Large intestine (tissue), 12 donors: ENCODE results near the gene EHD1. TPM values are rescaled to one million over a fixed set of nuclear protein-coding genes. Genes with fewer than 3 reads are reported as not detected.

ENCODE experiments used
- DNase-seq, 2 donors: peaks; one replicate each; pipeline versions ENCODE4 v3.0.0 to v3.0.0-alpha.2; 2013
- H3K27ac ChIP-seq: one replicate; pipeline ENCODE4 v1.5.1; 2013; ENCODE audit warnings: low read length
- H3K27me3 ChIP-seq: 2 replicates; pipeline ENCODE4 v1.6.1; 2013; ENCODE audit warnings: low read length; ENCODE audit not compliant: control insufficient read depth, insufficient read depth
- H3K36me3 ChIP-seq: 2 replicates; pipeline ENCODE4 v1.6.1; 2013; ENCODE audit warnings: low read length; ENCODE audit not compliant: control insufficient read depth, insufficient read depth
- H3K4me1 ChIP-seq: one replicate; pipeline ENCODE4 v1.6.1; 2013; ENCODE audit warnings: low read length; ENCODE audit not compliant: control insufficient read depth, insufficient read depth
- H3K4me3 ChIP-seq: one replicate; pipeline ENCODE4 v1.5.1; 2013; ENCODE audit warnings: low read length
- H3K9me3 ChIP-seq: one replicate; pipeline ENCODE4 v1.6.1; 2013; ENCODE audit warnings: mild to moderate bottlenecking, low read depth, low read length, moderate library complexity; ENCODE audit not compliant: control insufficient read depth
- WGBS: methylation state at CpG from one replicate; pipeline ENCODE4 v1.1.5; 2013; ENCODE audit warnings: low lambda C conversion rate; ENCODE audit not compliant: insufficient coverage; 5-methylcytosine and 5-hydroxymethylcytosine counted together
- long read RNA-seq, 11 donors: transcript quantifications; one replicate each; lab custom pipeline, GENCODE V29; 2026
- polyA plus RNA-seq: library from polyadenylated mRNA; unstranded; fragments of 120-200 nt; gene quantifications from one replicate; pipeline ENCODE4 v1.2.1, GENCODE V29; 2013

EHD1 gene
- polyA plus RNA-seq, result 94.8 TPM
- long read RNA-seq, donor 1, full-length matches to known transcripts, result 9 of 9 reads
- long read RNA-seq, donor 1, partial matches to known transcripts, result 0 of 9 reads
- long read RNA-seq, donor 1, other reads (novel, unspliced or antisense), result 0 of 9 reads
- long read RNA-seq, donor 2, full-length matches to known transcripts, result 19 of 25 reads
- long read RNA-seq, donor 2, partial matches to known transcripts, result 6 of 25 reads
- long read RNA-seq, donor 2, other reads (novel, unspliced or antisense), result 0 of 25 reads
- long read RNA-seq, donor 3, result 0 reads
- long read RNA-seq, donor 4, full-length matches to known transcripts, result 2 of 2 reads
- long read RNA-seq, donor 4, partial matches to known transcripts, result 0 of 2 reads
- long read RNA-seq, donor 4, other reads (novel, unspliced or antisense), result 0 of 2 reads
- long read RNA-seq, donor 5, full-length matches to known transcripts, result 8 of 8 reads
- long read RNA-seq, donor 5, partial matches to known transcripts, result 0 of 8 reads
- long read RNA-seq, donor 5, other reads (novel, unspliced or antisense), result 0 of 8 reads
- long read RNA-seq, donor 6, full-length matches to known transcripts, result 14 of 14 reads
- long read RNA-seq, donor 6, partial matches to known transcripts, result 0 of 14 reads
- long read RNA-seq, donor 6, other reads (novel, unspliced or antisense), result 0 of 14 reads
- long read RNA-seq, donor 7, full-length matches to known transcripts, result 11 of 11 reads
- long read RNA-seq, donor 7, partial matches to known transcripts, result 0 of 11 reads
- long read RNA-seq, donor 7, other reads (novel, unspliced or antisense), result 0 of 11 reads
- long read RNA-seq, donor 8, full-length matches to known transcripts, result 22 of 22 reads
- long read RNA-seq, donor 8, partial matches to known transcripts, result 0 of 22 reads
- long read RNA-seq, donor 8, other reads (novel, unspliced or antisense), result 0 of 22 reads
- long read RNA-seq, donor 9, full-length matches to known transcripts, result 13 of 13 reads
- long read RNA-seq, donor 9, partial matches to known transcripts, result 0 of 13 reads
- long read RNA-seq, donor 9, other reads (novel, unspliced or antisense), result 0 of 13 reads
- long read RNA-seq, donor 10, full-length matches to known transcripts, result 16 of 16 reads
- long read RNA-seq, donor 10, partial matches to known transcripts, result 0 of 16 reads
- long read RNA-seq, donor 10, other reads (novel, unspliced or antisense), result 0 of 16 reads
- long read RNA-seq, donor 11, full-length matches to known transcripts, result 12 of 17 reads
- long read RNA-seq, donor 11, partial matches to known transcripts, result 5 of 17 reads
- long read RNA-seq, donor 11, other reads (novel, unspliced or antisense), result 0 of 17 reads

DNA sequence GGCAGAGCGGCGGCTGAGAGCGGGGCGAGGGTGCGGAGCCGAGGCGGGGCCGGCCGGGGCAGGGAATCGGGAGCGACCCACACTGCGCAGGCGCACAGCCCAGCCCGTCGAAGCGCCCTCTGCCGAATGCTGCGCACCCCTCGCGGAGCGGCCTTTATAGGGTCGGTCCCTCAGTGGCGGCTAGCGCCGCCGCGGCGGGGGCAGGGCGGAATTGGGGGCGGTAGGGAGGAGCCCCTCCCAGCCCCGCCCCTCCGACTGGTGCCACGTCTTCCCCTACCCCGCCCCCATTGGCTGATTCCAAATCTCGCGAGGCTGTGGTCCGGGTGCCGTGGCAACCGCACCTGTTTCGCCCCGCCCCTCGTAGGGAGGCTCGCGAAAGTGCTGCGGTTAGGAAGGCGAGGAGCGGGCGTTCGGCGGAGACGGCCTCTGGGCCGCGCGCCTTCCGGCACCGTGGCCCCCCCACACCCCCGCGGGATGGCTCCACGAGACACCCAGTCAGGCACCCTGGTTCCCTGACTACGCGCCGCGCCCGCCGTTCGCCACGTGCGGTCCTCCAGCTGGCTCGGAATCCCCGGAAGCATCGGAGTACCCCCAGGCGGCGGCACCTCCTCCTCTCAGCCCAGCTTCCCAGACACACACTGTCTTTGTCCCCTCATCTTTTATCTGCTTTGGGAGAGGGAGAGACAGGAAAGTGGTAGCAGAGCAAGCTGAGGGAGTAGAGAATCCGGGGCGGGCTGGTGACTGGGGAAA is at the start of gene EHD1:
EHD1 (minus strand) TSS at position 128 of the 750 bp plus-strand sequence. CDS start 157 bp downstream, outside the sequence.
- Histone ChIP-seq H3K27me3 (no peaks in the 10 kb centered on the region), H3K4me3 (peak within 1 kb of the TSS; percentile 92), H3K9me3 (no peaks in the 10 kb centered on the region), H3K36me3 (peaks cover 16% of the 10 kb centered on the region), H3K4me1 (peaks cover 42% of the 10 kb centered on the region), H3K27ac (peak within 1 kb of the TSS; percentile 94)
- peak; percentile 98 for DNase-seq
- no CpG with 5 or more reads among the region's 75 CpGs for WGBS

DNA sequence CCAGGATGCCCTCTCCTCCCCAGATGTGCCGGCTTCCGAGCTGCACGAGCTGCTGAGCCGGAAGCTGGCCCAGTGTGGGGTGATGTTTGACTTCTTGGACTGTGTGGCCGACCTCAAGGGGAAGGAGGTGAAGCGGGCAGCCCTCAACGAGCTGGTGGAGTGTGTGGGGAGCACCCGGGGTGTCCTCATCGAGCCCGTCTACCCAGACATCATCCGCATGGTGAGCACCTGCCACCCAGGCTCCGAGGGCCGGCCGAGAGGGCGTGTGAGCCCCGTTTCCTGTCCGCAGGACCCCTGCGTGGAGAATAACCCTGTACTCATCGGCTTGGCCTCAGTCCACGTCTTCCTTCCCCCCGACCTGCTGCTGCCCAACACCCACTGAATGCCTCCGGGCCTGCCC is 48.3 kb upstream of the EHD1 start:
- no CpG with 5 or more reads among the region's 22 CpGs for WGBS
- H3K36me3 ChIP-seq, result peaks cover 33% of the 10 kb centered on the region

DNA sequence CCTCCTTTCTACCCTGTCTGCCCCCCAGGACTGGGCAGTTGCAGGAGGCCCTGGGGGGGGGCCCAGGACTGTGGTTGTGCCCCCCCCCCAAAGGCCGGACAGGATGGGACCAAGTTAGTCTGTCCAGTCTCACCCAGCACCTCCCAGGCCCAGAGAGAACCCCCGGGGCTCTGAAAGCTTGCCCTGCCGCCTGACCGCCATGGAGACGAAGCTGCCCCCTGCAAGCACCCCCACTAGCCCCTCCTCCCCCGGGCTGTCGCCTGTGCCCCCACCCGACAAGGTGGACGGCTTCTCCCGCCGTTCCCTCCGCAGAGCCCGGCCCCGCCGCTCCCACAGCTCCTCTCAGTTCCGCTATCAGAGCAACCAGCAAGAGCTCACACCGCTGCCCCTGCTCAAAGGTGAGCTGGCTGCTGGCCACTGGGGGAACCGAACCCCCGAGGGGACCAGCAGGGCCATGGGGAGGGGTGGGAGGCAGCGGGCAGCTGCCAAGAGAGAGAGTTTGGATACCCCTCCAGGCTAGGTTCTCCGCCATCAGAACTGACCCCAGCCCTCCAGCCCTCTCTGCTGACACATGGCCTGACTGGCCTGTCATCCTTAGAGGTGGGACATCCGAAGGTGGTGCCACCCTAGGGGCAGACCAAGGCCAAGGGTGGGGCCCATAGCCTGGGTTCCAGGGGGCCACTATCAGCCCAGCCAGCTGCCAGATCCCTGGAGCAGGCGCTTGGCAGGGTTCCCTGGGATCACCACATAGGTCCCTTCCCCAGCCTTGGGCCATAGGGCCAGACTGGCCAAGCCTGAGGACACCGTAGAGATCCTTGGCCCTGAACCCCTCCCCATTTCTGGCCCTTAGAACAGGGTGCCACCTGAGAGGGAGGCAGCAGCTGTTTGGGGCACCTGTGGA is 47.4 kb upstream of the EHD1 start:
- H3K9me3 ChIP-seq, result no peaks in the 10 kb centered on the region
- H3K4me3 ChIP-seq, result peak overlapping the region; percentile 63
- DNase-seq, result no peak
- H3K4me1 ChIP-seq, result peaks cover 15% of the 10 kb centered on the region
- H3K27me3 ChIP-seq, result no peaks in the 10 kb centered on the region
- WGBS, result no CpG with 5 or more reads among the region's 24 CpGs
- peaks cover 24% of the 10 kb centered on the region for H3K36me3 ChIP-seq
- H3K27ac ChIP-seq, result no peak overlapping the region

More for the DNA sequence above, 48.3 kb upstream of the EHD1 start:
- no peak overlapping the region for H3K27ac ChIP-seq
- H3K4me3 ChIP-seq, result no peak overlapping the region
- H3K9me3 ChIP-seq, result no peaks in the 10 kb centered on the region
- peaks cover 15% of the 10 kb centered on the region for H3K4me1 ChIP-seq
- no peak for DNase-seq
- no peaks in the 10 kb centered on the region for H3K27me3 ChIP-seq

DNA sequence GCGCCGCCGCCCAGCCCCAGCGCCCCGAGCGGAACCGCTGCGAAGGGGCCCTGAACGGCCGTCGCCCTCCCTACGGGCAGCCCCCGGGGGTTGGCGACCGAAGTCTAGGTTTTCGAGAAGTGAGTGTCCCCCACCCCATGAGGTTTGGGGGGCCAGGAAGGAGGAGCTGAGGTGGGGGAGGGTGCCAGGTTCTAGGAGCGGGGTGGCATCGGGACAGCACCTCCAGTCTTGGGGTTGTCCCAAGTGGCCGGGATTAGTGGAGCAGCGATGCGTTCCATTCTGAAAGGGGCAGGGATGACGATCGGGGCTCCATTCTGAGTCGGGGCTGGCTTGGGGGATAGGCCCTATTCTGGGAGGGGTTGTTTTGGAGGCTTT is 46.5 kb upstream of the EHD1 start:
- Histone ChIP-seq H3K4me1 (peaks cover 15% of the 10 kb centered on the region), H3K27ac (no peak overlapping the region), H3K27me3 (no peaks in the 10 kb centered on the region), H3K36me3 (peaks cover 16% of the 10 kb centered on the region), H3K4me3 (peak overlapping the region; percentile 63), H3K9me3 (no peaks in the 10 kb centered on the region)
- DNase-seq, result peak in 1 of 2 donors; percentile 28
- WGBS, result no CpG with 5 or more reads among the region's 24 CpGs

DNA sequence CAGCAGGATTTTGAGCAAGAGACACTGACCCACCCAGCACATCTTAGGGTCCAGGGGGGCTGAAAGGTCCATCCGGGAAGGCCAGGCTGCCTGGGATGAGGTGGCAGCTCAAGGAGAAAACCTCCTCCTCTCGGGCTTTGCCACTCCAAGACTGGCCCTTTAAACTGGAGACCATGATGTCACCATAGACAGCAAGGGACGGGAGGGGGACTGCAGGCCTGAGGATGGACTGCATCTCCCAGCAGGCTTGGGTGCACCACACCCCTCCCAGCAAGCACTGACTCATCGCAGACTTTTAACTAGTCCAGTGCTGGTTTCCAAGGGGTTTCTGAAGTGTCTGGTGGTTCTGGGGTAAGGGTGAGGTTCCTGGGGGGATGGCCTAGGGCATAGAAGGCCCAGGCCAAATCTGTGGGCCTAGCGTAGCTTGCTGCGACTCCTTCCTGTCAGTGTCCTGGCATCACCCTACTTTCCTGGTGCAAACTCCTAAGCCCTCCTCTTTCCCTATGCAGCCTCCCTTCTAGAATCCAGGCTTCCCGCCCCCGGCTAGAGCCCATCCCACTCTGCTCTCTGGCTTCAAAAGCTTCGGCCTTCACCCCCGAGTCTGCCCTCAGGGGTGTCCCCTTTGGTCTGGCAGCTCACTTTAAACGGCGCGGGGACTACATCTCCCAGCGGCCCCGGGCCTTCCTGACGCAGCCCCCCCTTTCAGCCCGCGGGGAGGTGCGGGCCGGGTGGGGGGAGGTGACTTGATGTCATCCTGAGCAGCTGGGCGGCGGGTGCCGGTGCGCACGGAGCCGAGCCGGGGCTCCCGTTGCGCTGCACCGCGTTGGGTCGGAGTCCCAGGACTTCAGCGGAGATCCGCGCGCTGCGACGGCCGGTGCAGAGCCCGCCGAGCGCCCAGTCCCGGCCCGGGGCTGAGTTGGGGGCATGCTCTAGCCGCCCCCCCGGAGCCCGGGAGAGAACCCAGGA is 45.8 kb upstream of the EHD1 start, which contains the start of gene PPP2R5B:
PPP2R5B (plus strand) TSS at position 746 of the 966 bp plus-strand sequence. CDS start 1,046 bp downstream, outside the sequence.
- H3K4me3 ChIP-seq, result peak within 1 kb of the TSS; percentile 63
- no peaks in the 10 kb centered on the region for H3K9me3 ChIP-seq
- peak; percentile 94 to 95 for DNase-seq
- peaks cover 15% of the 10 kb centered on the region for H3K4me1 ChIP-seq
- peaks cover 11% of the 10 kb centered on the region for H3K36me3 ChIP-seq
- peak within 1 kb of the TSS; percentile 82 for H3K27ac ChIP-seq
- WGBS, result no CpG with 5 or more reads among the region's 47 CpGs
- no peaks in the 10 kb centered on the region for H3K27me3 ChIP-seq

DNA sequence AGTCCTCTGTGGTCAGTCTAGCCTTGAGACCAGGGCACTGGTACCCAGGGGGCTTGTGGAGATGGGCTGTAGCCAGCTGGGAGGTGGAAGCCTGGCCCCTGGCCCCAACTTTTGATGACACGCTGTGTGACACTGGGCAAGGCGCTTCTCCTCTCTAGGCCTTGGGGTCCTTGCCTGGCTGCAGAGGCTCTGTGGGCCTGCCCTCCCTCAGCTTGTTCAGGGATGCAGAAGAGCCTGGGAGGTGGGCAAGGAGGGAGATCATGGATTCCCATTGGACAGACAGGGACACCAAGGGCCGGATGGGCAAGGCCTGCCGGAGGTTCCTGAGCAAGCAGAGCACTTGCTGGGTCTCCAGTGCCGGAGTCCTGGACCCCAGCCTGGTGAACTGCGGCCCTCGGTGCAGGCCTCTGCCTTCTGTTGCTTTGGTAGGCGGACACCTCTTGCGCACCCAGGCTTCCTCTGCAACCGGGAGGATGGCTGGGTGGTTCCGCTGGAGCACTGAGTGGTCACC is 44.8 kb upstream of the EHD1 start:
- no peak overlapping the region for H3K27ac ChIP-seq
- no peak for DNase-seq
- H3K9me3 ChIP-seq, result no peaks in the 10 kb centered on the region
- peaks cover 8% of the 10 kb centered on the region for H3K36me3 ChIP-seq
- no peak overlapping the region for H3K4me3 ChIP-seq
- peaks cover 16% of the 10 kb centered on the region for H3K4me1 ChIP-seq
- no peaks in the 10 kb centered on the region for H3K27me3 ChIP-seq
- WGBS, result no CpG with 5 or more reads among the region's 11 CpGs

DNA sequence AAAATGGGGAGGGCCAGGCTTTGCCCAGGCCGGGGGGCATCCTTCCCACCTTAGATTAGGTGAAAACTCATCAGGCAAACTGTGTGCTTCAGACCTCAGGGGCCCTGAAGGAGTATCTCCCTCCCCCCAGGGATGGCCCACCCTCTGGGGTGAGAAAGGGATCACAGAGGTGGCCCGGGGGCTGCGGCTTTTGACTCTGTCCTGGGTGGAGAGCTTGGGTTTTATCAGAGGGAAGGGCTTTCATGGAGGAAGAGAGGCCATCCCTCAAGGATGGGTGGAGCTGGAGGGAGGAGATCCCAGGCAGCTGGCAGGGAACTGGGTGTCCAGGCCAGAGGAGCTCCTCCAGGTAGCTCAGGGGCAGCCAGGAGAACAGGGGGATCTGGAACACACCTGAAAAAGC is 43.0 kb upstream of the EHD1 start:
- DNase-seq, result no peak
- no peaks in the 10 kb centered on the region for H3K9me3 ChIP-seq
- H3K36me3 ChIP-seq, result no peaks in the 10 kb centered on the region
- no peak overlapping the region for H3K4me3 ChIP-seq
- no CpG with 5 or more reads among the region's 3 CpGs for WGBS
- H3K27ac ChIP-seq, result no peak overlapping the region
- peaks cover 22% of the 10 kb centered on the region for H3K4me1 ChIP-seq
- H3K27me3 ChIP-seq, result no peaks in the 10 kb centered on the region

DNA sequence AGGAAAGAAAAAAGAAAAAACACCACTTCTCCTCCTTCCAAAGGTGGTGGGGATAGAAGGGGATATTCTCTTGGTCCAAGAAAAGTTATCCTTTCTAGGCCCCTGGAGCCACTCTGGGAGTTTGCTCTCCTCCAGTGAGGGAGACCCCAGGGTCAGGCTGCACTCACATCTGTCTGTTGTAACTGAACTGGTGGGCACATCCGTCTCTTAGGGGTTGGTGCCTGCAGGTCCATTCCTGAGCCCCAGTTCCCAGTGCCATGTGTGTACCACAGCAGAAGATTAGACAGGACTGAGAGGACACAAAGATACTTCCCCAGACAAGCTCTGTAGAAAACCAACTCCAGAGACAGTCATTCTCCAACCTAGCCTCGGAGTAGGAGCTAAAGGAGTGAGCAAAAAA is 41.7 kb upstream of the EHD1 start:
- Histone ChIP-seq H3K36me3 (peaks cover under 1% of the 10 kb centered on the region), H3K27ac (no peak overlapping the region), H3K9me3 (no peaks in the 10 kb centered on the region), H3K27me3 (no peaks in the 10 kb centered on the region), H3K4me1 (peaks cover 24% of the 10 kb centered on the region), H3K4me3 (no peak overlapping the region)
- WGBS, result no CpG with 5 or more reads among the region's 2 CpGs
- no peak for DNase-seq
